Progenitor cell of endocrine pancreas (in vitro differentiated cells): ENCODE data around the gene SSTR4. TPM values are rescaled to one million over a fixed set of nuclear protein-coding genes. Genes with fewer than 3 reads are reported as not detected.

Experiments used
- DNase-seq: peaks from one replicate; pipeline ENCODE4 v3.0.0; 2021; ENCODE audit warnings: low spot score; ENCODE audit not compliant: unreplicated experiment
- H3K27ac Mint-ChIP-seq: 2 replicates; pipeline ENCODE4 v1.8.0; 2021; ENCODE audit warnings: mild to moderate bottlenecking, moderate library complexity, mixed read lengths
- H3K27me3 Mint-ChIP-seq: 2 replicates; pipeline ENCODE4 v1.8.0; 2021; ENCODE audit warnings: mixed read lengths
- H3K36me3 Mint-ChIP-seq: 2 replicates; pipeline ENCODE4 v1.8.0; 2022; ENCODE audit warnings: mixed read lengths; ENCODE audit not compliant: insufficient read depth
- H3K4me1 Mint-ChIP-seq: 2 replicates; pipeline ENCODE4 v1.8.0; 2021; ENCODE audit warnings: low read depth, mixed read lengths
- H3K4me3 Mint-ChIP-seq: 2 replicates; pipeline ENCODE4 v1.8.0; 2021; ENCODE audit warnings: low read depth, mild to moderate bottlenecking, moderate library complexity, mixed read lengths
- H3K9me3 Mint-ChIP-seq: 2 replicates; pipeline ENCODE4 v1.8.0; 2021; ENCODE audit warnings: low read depth, mixed read lengths
- CTCF ChIP-seq: fragments of 200-600 bp; sonication (generic); IDR thresholded peaks from one replicate; pipeline ENCODE4 v1.5.0; 2021; ENCODE audit warnings: antibody characterized with exemption, mild to moderate bottlenecking; ENCODE audit not compliant: unreplicated experiment
- total RNA-seq: library from RNA; stranded (reverse); gene quantifications from 2 replicates; pipeline ENCODE4 v1.2.1, GENCODE V29; 2021

The SSTR4 gene
- total RNA-seq, 1 donor from 2014 or later = not detected

- no peak for TF ChIP-seq CTCF
- no peaks in the 10 kb centered on the region for H3K36me3 Mint-ChIP-seq
- H3K4me3 Mint-ChIP-seq = no peak overlapping the region
- DNase-seq = no peak
- H3K27me3 Mint-ChIP-seq = peaks cover 44% of the 10 kb centered on the region
- H3K4me1 Mint-ChIP-seq = peaks cover 26% of the 10 kb centered on the region
- no peak overlapping the region for H3K27ac Mint-ChIP-seq
- H3K9me3 Mint-ChIP-seq = no peaks in the 10 kb centered on the region
These were observed 43.4 kb downstream of the SSTR4 start for GRCh38 chr20:23078351-23079015.

GRCh38 chr20:23079016-23079351, 43.9 kb downstream of the SSTR4 start:
- DNase-seq = no peak
- Mint-ChIP-seq H3K4me1 (peaks cover 23% of the 10 kb centered on the region), H3K4me3 (no peak overlapping the region), H3K36me3 (no peaks in the 10 kb centered on the region), H3K27me3 (peaks cover 45% of the 10 kb centered on the region), H3K9me3 (no peaks in the 10 kb centered on the region), H3K27ac (no peak overlapping the region)
- peak; percentile 66 for TF ChIP-seq CTCF

GRCh38 chr20:23079926-23080325, 44.8 kb downstream of the SSTR4 start:
- no peaks in the 10 kb centered on the region for H3K9me3 Mint-ChIP-seq
- peaks cover 48% of the 10 kb centered on the region for H3K27me3 Mint-ChIP-seq
- peaks cover 23% of the 10 kb centered on the region for H3K4me1 Mint-ChIP-seq
- DNase-seq = no peak
- H3K36me3 Mint-ChIP-seq = no peaks in the 10 kb centered on the region
- H3K4me3 Mint-ChIP-seq = no peak overlapping the region
- H3K27ac Mint-ChIP-seq = no peak overlapping the region
- TF ChIP-seq CTCF = no peak

DNA sequence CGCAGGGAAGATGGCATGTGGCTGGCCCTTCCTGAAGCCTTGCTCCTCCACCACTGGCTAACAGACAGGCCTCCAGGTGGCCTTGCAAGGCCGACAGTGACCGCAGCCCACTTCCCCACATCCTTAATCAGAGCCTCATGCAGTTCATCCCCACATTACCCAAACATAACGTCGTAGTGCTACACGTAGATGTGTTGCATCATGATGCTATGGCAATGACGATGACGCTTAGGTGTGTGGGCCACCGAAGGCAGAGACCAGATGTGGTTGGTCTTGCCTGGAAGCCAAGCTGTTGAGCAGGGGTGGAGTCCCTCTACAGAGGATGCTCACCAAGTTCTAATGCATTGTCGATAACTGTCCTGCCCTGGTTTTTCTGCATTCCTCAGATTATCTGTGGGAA, 45.4 kb downstream of the SSTR4 start:
- Mint-ChIP-seq H3K4me3 (no peak overlapping the region), H3K27me3 (peaks cover 48% of the 10 kb centered on the region)
- TF ChIP-seq CTCF = no peak

GRCh38 chr20:23081263-23081819, 46.2 kb downstream of the SSTR4 start:
- DNase-seq = no peak
- Mint-ChIP-seq H3K27ac (no peak overlapping the region), H3K36me3 (no peaks in the 10 kb centered on the region), H3K4me3 (no peak overlapping the region), H3K4me1 (peaks cover 23% of the 10 kb centered on the region), H3K9me3 (no peaks in the 10 kb centered on the region), H3K27me3 (peaks cover 47% of the 10 kb centered on the region)
- TF ChIP-seq CTCF = no peak

More for the DNA sequence above, 45.4 kb downstream of the SSTR4 start:
- no peaks in the 10 kb centered on the region for H3K9me3 Mint-ChIP-seq
- H3K36me3 Mint-ChIP-seq = no peaks in the 10 kb centered on the region
- H3K4me1 Mint-ChIP-seq = peaks cover 23% of the 10 kb centered on the region
- DNase-seq = no peak
- no peak overlapping the region for H3K27ac Mint-ChIP-seq
